GM18907 (cell line): ENCODE measurements around the gene RHEB.

ENCODE experiments used
- ATAC-seq: cut with Tn5 transposase; IDR thresholded peaks from one replicate; pipeline ENCODE4 v1.9.1; 2021; ENCODE audit warnings: mild to moderate bottlenecking, moderate library complexity; ENCODE audit not compliant: unreplicated experiment

The RHEB gene

GRCh38 chr7:151505433-151505832 is 14.3 kb downstream of the RHEB start:
- ATAC-seq = no peak

GRCh38 chr7:151504715-151505326 is 14.9 kb downstream of the RHEB start:
- no peak for ATAC-seq

- ATAC-seq = no peak
Measured at GRCh38 chr7:151503902-151504714, 15.6 kb downstream of the RHEB start.

GRCh38 chr7:151501676-151502075 is 18.0 kb downstream of the RHEB start:
- no peak for ATAC-seq

- no peak for ATAC-seq
Measured at GRCh38 chr7:151498495-151498894, 21.2 kb downstream of the RHEB start.

- ATAC-seq = no peak
Measured at GRCh38 chr7:151497306-151497871, 22.3 kb downstream of the RHEB start.

- ATAC-seq = no peak
Measured at GRCh38 chr7:151495360-151495759, 24.3 kb downstream of the RHEB start.

GRCh38 chr7:151494298-151495284 is 25.1 kb downstream of the RHEB start:
- ATAC-seq = no peak

GRCh38 chr7:151493083-151493482 is 26.6 kb downstream of the RHEB start:
- no peak for ATAC-seq

GRCh38 chr7:151491859-151492258 is 27.8 kb downstream of the RHEB start:
- ATAC-seq = no peak

- ATAC-seq = no peak
Measured at GRCh38 chr7:151490456-151491105, 29.1 kb downstream of the RHEB start.

GRCh38 chr7:151489498-151489897 is 30.2 kb downstream of the RHEB start:
- no peak for ATAC-seq

- ATAC-seq = no peak
Measured at GRCh38 chr7:151488096-151488495, 31.6 kb downstream of the RHEB start.

GRCh38 chr7:151487228-151487627 is 32.5 kb downstream of the RHEB start:
- ATAC-seq = no peak

GRCh38 chr7:151486074-151486473 is 33.6 kb downstream of the RHEB start:
- ATAC-seq = no peak

GRCh38 chr7:151484971-151485707 is 34.6 kb downstream of the RHEB start:
- ATAC-seq = no peak

GRCh38 chr7:151483711-151483983 is 36.0 kb downstream of the RHEB start:
- ATAC-seq = no peak

GRCh38 chr7:151482883-151483710 is 36.6 kb downstream of the RHEB start:
- no peak for ATAC-seq
